GM12801 (cell line): ENCODE measurements around the gene VASP.

Experiments
- TF ChIP-seq, protein P1 (sequence below): IDR thresholded peaks from one replicate; pipeline ENCODE4 v1.5.1; 2011; ENCODE audit warnings: control low read depth; ENCODE audit not compliant: insufficient read length; ENCODE audit errors: extremely low read depth

Gene VASP

DNA sequence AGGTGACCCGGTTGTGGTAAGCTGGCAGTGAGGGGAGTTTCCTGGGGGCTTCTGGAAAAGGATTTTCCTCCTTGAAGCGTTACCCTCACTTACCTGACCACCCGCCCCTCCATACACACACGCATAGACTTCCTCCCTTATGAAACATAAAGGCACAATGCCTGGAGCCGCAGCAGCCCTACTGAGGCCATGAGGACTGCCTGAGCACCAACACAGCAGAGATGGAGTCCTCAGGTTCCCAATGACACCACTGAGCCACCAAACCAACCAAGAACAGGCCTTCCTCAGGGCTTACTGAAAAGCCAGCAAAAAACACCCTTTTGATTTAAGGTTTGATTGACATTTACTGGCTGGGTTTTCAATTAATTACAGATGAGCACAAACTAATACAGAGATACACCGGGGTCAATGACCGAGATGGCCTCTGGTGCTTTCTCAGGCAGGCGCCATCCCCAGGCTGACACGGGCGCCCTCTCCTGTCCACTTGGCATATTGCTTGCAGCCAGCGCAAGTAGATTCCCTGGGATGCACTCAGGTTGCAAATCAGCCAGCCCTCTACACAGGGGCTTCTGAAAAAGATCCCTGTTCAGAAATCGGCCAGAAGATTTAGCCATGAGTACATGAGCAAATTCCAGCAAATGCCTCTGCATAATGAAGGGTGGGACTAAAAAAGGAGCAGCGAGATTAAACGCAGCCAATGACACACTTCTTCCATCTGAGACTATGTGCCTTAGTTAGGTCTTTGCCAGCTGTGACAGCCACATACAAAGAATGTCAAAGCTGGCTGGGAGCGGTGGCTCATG lies 62.5 kb downstream of the VASP start:
- TF ChIP-seq, protein P1, sequence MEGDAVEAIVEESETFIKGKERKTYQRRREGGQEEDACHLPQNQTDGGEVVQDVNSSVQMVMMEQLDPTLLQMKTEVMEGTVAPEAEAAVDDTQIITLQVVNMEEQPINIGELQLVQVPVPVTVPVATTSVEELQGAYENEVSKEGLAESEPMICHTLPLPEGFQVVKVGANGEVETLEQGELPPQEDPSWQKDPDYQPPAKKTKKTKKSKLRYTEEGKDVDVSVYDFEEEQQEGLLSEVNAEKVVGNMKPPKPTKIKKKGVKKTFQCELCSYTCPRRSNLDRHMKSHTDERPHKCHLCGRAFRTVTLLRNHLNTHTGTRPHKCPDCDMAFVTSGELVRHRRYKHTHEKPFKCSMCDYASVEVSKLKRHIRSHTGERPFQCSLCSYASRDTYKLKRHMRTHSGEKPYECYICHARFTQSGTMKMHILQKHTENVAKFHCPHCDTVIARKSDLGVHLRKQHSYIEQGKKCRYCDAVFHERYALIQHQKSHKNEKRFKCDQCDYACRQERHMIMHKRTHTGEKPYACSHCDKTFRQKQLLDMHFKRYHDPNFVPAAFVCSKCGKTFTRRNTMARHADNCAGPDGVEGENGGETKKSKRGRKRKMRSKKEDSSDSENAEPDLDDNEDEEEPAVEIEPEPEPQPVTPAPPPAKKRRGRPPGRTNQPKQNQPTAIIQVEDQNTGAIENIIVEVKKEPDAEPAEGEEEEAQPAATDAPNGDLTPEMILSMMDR = no peak

DNA sequence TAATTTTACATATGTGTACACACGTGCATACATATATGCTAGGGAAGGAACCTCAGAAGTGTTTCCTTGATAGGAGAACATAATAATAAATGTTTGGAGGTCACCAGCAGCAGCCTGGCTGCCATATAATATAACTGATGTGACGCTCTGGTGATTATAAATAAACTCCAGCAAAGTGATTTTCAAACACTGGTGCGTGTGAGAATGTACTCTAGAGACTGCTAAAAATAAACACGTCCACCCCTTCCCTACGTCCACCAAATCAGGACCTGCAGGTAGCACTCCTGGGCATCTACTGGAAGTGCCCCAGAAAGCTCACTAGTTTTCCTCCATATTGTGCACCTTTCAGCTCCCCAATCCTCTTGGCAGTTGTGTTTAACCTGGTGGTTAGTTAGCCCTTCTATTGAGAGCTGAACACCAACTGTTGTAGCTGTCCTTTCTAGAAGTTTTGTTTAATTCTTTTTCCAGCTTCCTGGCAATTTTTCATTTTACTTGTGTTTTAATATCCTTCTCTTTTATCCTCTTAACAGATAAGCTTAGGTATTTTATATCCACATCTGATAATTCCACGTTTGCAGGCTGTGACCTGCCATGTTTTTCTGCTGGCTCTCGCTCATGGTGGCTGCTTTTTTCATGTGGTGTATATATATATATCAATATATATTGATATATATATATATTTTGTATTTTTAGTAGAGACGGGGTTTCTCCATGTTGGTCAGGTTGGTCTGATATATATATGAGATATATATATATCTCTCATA lies 64.4 kb downstream of the VASP start:
- TF ChIP-seq, protein P1 = no peak

DNA sequence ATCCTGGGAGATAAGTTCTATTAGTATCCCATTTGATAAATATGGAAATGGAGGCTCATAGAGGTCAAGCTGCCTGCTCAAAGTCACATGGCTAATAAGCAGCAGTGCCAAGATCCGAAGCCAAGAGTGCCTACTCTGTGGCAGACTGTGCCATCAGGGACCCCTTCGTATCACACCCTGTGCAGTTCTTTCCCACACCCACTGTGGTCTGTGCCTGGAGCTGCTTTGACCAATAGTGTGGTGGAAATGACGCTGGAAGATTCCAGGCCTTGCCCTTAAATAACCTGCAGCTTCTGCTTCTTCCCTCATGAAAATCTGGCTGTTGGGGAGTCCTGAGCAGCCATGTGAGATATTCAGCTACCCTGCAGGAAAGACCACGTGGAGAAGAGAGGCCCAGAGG lies 67.2 kb downstream of the VASP start:
- TF ChIP-seq, protein P1 = no peak

DNA sequence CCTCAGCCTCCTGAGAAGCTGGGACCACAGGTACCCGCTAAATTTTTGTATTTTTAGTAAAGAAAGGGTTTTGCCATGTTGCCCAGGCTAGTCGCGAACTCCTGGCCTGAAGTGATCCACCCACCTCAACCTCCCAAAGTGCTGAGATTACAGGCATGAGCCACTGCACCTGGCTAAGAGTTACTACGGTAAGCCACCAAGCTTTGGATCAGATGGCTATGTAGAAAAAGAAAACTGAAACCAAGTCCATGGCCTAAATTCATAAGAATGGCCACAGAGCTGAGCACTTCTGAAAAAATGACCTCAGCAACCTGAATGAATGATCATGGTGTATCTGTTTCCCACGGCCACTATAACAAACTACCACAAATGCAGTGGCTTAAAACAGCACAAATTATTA lies 67.9 kb downstream of the VASP start:
- TF ChIP-seq, protein P1 = no peak
